A673 (cell line): ENCODE data around the gene SAAL1. TPM values are rescaled to one million over a fixed set of nuclear protein-coding genes. Genes with fewer than 3 reads are reported as not detected.

Experiments
- BruUV-seq: library from RNA; stranded (reverse); fragments of 400-500 nt; replicated peaks from 2 replicates; lab custom pipeline; 2021; lab: Mats Ljungman, UMichigan
- CTCF ChIA-PET: fragments of 300-600 bp; sonication (Branson Sonifier 250); formaldehyde crosslinking; loops from one replicate; lab custom pipeline; 2022; ENCODE audit warnings: antibody characterized with exemption; lab: Charles Lee
- POLR2A ChIA-PET: fragments of 300-600 bp; sonication (Branson Sonifier 250); formaldehyde crosslinking; loops from one replicate; lab custom pipeline; 2022; ENCODE audit warnings: antibody characterized with exemption; ENCODE audit not compliant: low non-redundant PET; lab: Charles Lee
- DNase-seq: peaks from one replicate; pipeline ENCODE4 v3.0.0-alpha.2; 2015; ENCODE audit warnings: low spot score
- H3K27ac ChIP-seq: fragments of 200-600 bp; sonication (generic); 2 replicates; pipeline ENCODE4 v1.5.1; 2016; ENCODE audit warnings: mixed run types, low read depth, mild to moderate bottlenecking, mixed read lengths, antibody characterized with exemption, low read length; ENCODE audit not compliant: poor library complexity, severe bottlenecking
- H3K27me3 ChIP-seq: fragments of 200-600 bp; sonication (generic); replicated peaks from 2 replicates; pipeline ENCODE4 v1.6.1; 2017; ENCODE audit warnings: mixed run types, low read depth, mild to moderate bottlenecking, mixed read lengths, antibody characterized with exemption, low read length; ENCODE audit not compliant: insufficient read depth, poor library complexity
- H3K36me3 ChIP-seq: fragments of 200-600 bp; sonication (generic); 2 replicates; pipeline ENCODE4 v1.6.1; 2016; ENCODE audit warnings: mixed run types, mild to moderate bottlenecking, mixed read lengths, antibody characterized with exemption, low read length; ENCODE audit not compliant: insufficient read depth, poor library complexity, severe bottlenecking
- H3K4me1 ChIP-seq: fragments of 200-600 bp; sonication (generic); 2 replicates; pipeline ENCODE4 v1.6.1; 2017; ENCODE audit warnings: mixed run types, mild to moderate bottlenecking, mixed read lengths, antibody characterized with exemption, low read length; ENCODE audit not compliant: insufficient read depth, poor library complexity, severe bottlenecking
- H3K4me3 ChIP-seq: fragments of 200-600 bp; sonication (generic); 2 replicates; pipeline ENCODE4 v1.5.1; 2016; ENCODE audit warnings: low read depth, mixed run types, mild to moderate bottlenecking, mixed read lengths, low read length; ENCODE audit not compliant: poor library complexity, severe bottlenecking
- H3K9me3 ChIP-seq: fragments of 200-600 bp; sonication (generic); 2 replicates; pipeline ENCODE4 v1.6.1; 2016; ENCODE audit warnings: mixed run types, low read depth, mild to moderate bottlenecking, mixed read lengths, antibody characterized with exemption, low read length; ENCODE audit not compliant: poor library complexity, severe bottlenecking
- EZH2 ChIP-seq: fragments of 200-600 bp; sonication (generic); IDR thresholded peaks from 2 replicates; pipeline ENCODE4 v1.6.1; 2017; ENCODE audit warnings: borderline replicate concordance, low read depth, mild to moderate bottlenecking, mixed read lengths, antibody characterized with exemption, low read length; ENCODE audit not compliant: poor library complexity, severe bottlenecking
- intact Hi-C: fragments of 100-400 bp; cut with micrococcal nuclease; formaldehyde crosslinking; loops from one replicate; pipeline ENCODE4 v1.10.0; 2022; ENCODE audit not compliant: unreplicated experiment
- total RNA-seq: library from RNA; stranded (reverse); gene quantifications from 2 replicates; pipeline ENCODE4 v1.2.3, GENCODE V29; 2021
- TF ChIP-seq, protein P1 (sequence below): fragments of 300-800, 200-600 bp; sonication (generic); conservative IDR thresholded peaks from 2 replicates; pipeline ENCODE4 v1.5.1; 2017; ENCODE audit warnings: low read depth, mild to moderate bottlenecking, antibody characterized with exemption, low read length, moderate library complexity, mixed read lengths

SAAL1 gene
- total RNA-seq, 1 experiment from 2014 or later, result 39.5 TPM

- intact Hi-C loops, result no loop called here
- Histone ChIP-seq H3K27me3 (no peaks in the 10 kb centered on the region), H3K36me3 (peaks cover 25% of the 10 kb centered on the region), H3K4me1 (no peaks in the 10 kb centered on the region), H3K4me3 (no peak overlapping the region), H3K27ac (no peak overlapping the region), H3K9me3 (no peaks in the 10 kb centered on the region)
- DNase-seq, result no peak
- ChIA-PET POLR2A (no interaction called here), CTCF (no interaction called here)
- TF ChIP-seq, protein P1, sequence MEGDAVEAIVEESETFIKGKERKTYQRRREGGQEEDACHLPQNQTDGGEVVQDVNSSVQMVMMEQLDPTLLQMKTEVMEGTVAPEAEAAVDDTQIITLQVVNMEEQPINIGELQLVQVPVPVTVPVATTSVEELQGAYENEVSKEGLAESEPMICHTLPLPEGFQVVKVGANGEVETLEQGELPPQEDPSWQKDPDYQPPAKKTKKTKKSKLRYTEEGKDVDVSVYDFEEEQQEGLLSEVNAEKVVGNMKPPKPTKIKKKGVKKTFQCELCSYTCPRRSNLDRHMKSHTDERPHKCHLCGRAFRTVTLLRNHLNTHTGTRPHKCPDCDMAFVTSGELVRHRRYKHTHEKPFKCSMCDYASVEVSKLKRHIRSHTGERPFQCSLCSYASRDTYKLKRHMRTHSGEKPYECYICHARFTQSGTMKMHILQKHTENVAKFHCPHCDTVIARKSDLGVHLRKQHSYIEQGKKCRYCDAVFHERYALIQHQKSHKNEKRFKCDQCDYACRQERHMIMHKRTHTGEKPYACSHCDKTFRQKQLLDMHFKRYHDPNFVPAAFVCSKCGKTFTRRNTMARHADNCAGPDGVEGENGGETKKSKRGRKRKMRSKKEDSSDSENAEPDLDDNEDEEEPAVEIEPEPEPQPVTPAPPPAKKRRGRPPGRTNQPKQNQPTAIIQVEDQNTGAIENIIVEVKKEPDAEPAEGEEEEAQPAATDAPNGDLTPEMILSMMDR, result no peak
- no peak for TF ChIP-seq EZH2
- BruUV-seq, result no TSS peak
Observed at GRCh38 chr11:18078909-18079308, 27.0 kb downstream of the SAAL1 start.

DNA sequence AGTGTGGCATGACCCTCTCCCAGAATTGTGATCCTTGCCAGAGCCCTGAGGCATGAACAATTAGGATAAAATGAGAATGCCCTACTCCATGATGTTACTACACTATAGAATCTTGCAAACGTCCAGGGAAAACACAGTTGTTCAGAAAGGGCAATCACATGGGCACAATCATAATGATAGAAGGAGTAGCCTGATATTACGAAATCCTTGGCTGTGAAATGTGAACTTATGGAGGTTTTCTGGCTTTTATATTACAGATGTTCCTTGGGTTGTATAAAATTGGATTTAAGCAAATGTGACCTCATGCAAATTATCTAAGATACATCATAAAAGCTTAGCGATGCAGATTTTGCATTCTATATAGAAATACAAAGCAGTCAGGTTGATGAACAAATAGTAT lies 30.4 kb downstream of the SAAL1 start:
- DNase-seq, result no peak
- ChIA-PET CTCF (no interaction called here), POLR2A (no interaction called here)
- TF ChIP-seq EZH2, result no peak
- TF ChIP-seq, protein P1, result no peak
- no peak overlapping the region for H3K27ac ChIP-seq
- BruUV-seq, result no TSS peak
- no peaks in the 10 kb centered on the region for H3K4me1 ChIP-seq
- intact Hi-C loops, result no loop called here
- H3K9me3 ChIP-seq, result no peaks in the 10 kb centered on the region
- H3K36me3 ChIP-seq, result peaks cover 9% of the 10 kb centered on the region
- H3K4me3 ChIP-seq, result no peak overlapping the region
- no peaks in the 10 kb centered on the region for H3K27me3 ChIP-seq

GRCh38 chr11:18071098-18071705 lies 34.7 kb downstream of the SAAL1 start:
- ChIA-PET CTCF (no interaction called here), POLR2A (no interaction called here)
- no peaks in the 10 kb centered on the region for H3K4me1 ChIP-seq
- no peak for TF ChIP-seq EZH2
- TF ChIP-seq, protein P1, result no peak
- no TSS peak for BruUV-seq
- no peaks in the 10 kb centered on the region for H3K9me3 ChIP-seq
- H3K27me3 ChIP-seq, result no peaks in the 10 kb centered on the region
- H3K27ac ChIP-seq, result no peak overlapping the region
- DNase-seq, result no peak
- intact Hi-C loops, result no loop called here
- no peaks in the 10 kb centered on the region for H3K36me3 ChIP-seq
- H3K4me3 ChIP-seq, result no peak overlapping the region
